AG04450 (cell line): ENCODE measurements around the gene NT5C. TPM values are rescaled to one million over a fixed set of nuclear protein-coding genes. Genes with fewer than 3 reads are reported as not detected.
"Not testable (repeated sequence)": the region's sequence is repeated elsewhere in the genome, so short reads cannot be mapped to it uniquely, and the experiment has no call there.

Source experiments
- CTCF ChIA-PET: fragments of 300-600, 350-600 bp; formaldehyde crosslinking; extraction: SDS; loops from one replicate; lab custom pipeline; 2022; ENCODE audit warnings: antibody characterized with exemption, inconsistent platforms; lab: Charles Lee
- POLR2A ChIA-PET: fragments of 350-600 bp; formaldehyde crosslinking; extraction: SDS; loops from one replicate; lab custom pipeline; 2021; ENCODE audit warnings: antibody characterized with exemption, inconsistent platforms; lab: Yijun Ruan, JAX
- DNase-seq: peaks from one replicate; pipeline ENCODE4 v3.0.0-alpha.2; 2011; ENCODE audit warnings: low read depth, low spot score
- H3K27ac ChIP-seq: one replicate; pipeline ENCODE4 v1.5.1; 2012; ENCODE audit warnings: low read depth, low read length, control low read depth
- H3K27me3 ChIP-seq: one replicate; pipeline ENCODE4 v1.6.0; 2012; ENCODE audit warnings: low read length; ENCODE audit not compliant: control insufficient read depth, insufficient read depth
- H3K4me3 ChIP-seq: 2 replicates; pipeline ENCODE4 v1.5.1; 2011; ENCODE audit warnings: mild to moderate bottlenecking, low read depth, low read length, control low read depth
- H3K9me3 ChIP-seq: 2 replicates; pipeline ENCODE4 v1.5.1; 2012; ENCODE audit warnings: low read length; ENCODE audit not compliant: control insufficient read depth, insufficient read depth
- CTCF ChIP-seq: IDR thresholded peaks from 2 replicates; pipeline ENCODE4 v1.5.1; 2011; ENCODE audit warnings: low read depth, low read length, control low read depth, inconsistent platforms
- polyA plus RNA-seq: library from polyadenylated mRNA; depleted of rRNA; stranded (reverse); fragments of >200 nt; gene quantifications from 2 replicates; pipeline ENCODE4 v1.2.3, GENCODE V29; 2011

NT5C gene
- polyA plus RNA-seq, 1 experiment: 22.6 TPM

DNA sequence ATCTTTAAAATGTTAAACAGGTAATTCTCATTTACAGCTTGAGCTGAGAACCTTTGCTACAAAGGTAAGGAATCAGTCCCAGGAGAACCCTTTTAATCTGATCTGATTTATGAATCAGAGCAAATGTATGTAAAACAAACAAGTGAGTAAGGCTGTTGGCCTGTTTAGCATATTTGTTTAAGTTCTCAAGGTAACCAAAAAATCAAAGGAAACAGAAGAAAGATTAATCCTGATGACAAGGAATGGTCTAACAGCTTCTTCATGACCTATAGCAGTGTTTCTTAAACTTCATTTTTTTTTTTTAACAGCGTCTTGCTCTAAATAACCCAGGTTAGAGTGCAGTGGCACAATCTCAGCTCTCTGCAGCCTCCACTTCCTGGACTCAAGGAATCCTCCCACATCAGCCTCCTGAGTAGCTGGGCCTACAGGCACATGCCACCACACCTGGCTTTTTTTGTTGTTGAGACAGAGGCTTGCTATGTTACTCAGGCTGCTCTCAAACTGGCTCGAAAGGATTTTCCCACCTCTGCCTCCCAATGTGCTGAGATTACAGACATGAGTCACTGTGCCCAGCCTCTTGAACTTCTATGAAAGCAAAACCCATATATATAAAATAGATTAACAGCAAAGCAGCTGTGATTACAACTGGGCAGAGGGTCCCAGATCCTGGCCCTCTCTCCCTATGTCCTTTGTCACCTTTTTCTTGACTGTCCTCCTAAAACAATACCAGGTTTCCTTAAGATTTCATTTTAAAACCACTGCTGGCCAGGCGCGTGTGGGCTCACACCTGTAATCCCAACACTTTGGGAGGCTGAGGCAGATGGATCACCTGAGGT, 27.9 kb upstream of the NT5C start:
- DNase-seq: no peak
- POLR2A ChIA-PET: no interaction called here

GRCh38 chr17:75158480-75158879, 26.9 kb upstream of the NT5C start:
- H3K9me3 ChIP-seq, H3K27ac ChIP-seq, DNase-seq, H3K27me3 ChIP-seq, POLR2A ChIA-PET, H3K4me3 ChIP-seq: not testable (repeated sequence)
- CTCF ChIA-PET: interaction anchor here (1.0 to 2.9 kb wide), 2 partner anchors 13 to 27 kb away, joined by 3 to 10 read pairs; partner anchors contain the start of gene NT5C

More for the DNA sequence above, 27.9 kb upstream of the NT5C start:
- TF ChIP-seq CTCF: no peak
- no peaks in the 10 kb centered on the region for H3K27me3 ChIP-seq
- peak overlapping the region; percentile 47 for H3K27ac ChIP-seq
- CTCF ChIA-PET: interaction anchor here (0.6 to 2.9 kb wide), 3 partner anchors 13 to 44 kb away, joined by 3 to 10 read pairs (median 3); partner anchors contain the start of gene NT5C
- H3K9me3 ChIP-seq: no peaks in the 10 kb centered on the region; the same call in 1 of the 2 replicates
- no peak overlapping the region for H3K4me3 ChIP-seq

GRCh38 chr17:75155191-75155601, 23.7 kb upstream of the NT5C start:
- no peaks in the 10 kb centered on the region; the same call in 1 of the 2 replicates for H3K9me3 ChIP-seq
- no peak overlapping the region for H3K27ac ChIP-seq
- H3K27me3 ChIP-seq: no peaks in the 10 kb centered on the region
- DNase-seq: no peak
- H3K4me3 ChIP-seq: no peak overlapping the region
- ChIA-PET CTCF (no interaction called here), POLR2A (interaction anchor here (0.9 to 1.5 kb wide), 4 partner anchors 11 to 51 kb away, joined by 4 to 7 read pairs (median 4); partner anchors contain the start of gene NT5C)
- TF ChIP-seq CTCF: no peak

GRCh38 chr17:75154195-75155106, 22.9 kb upstream of the NT5C start, which contains the start of gene JPT1:
TSS of gene JPT1 (minus strand) at chr17:75154512. CDS start at chr17:75154397, 115 bp downstream.
- POLR2A ChIA-PET: interaction anchor here (0.7 to 1.5 kb wide), 5 partner anchors 12 to 50 kb away, joined by 3 to 7 read pairs (median 4); partner anchors contain the start of gene NT5C

More at GRCh38 chr17:75154195-75155106, 22.9 kb upstream of the NT5C start, which contains the start of gene JPT1:
- TF ChIP-seq CTCF: no peak
- CTCF ChIA-PET: interaction anchor here (0.6 kb wide), 1 partner anchor 22 kb away, joined by 3 read pairs; no protein-coding TSS in a partner anchor
- Histone ChIP-seq H3K4me3 (peak within 1 kb of the TSS; percentile 94), H3K27me3 (no peaks in the 10 kb centered on the region), H3K27ac (no peak within 1 kb of the TSS), H3K9me3 (no peaks in the 10 kb centered on the region; the same call in 1 of the 2 replicates)
- peak; percentile 97 for DNase-seq
